Measurements from ENCODE around the gene GIPC3.

DNA sequence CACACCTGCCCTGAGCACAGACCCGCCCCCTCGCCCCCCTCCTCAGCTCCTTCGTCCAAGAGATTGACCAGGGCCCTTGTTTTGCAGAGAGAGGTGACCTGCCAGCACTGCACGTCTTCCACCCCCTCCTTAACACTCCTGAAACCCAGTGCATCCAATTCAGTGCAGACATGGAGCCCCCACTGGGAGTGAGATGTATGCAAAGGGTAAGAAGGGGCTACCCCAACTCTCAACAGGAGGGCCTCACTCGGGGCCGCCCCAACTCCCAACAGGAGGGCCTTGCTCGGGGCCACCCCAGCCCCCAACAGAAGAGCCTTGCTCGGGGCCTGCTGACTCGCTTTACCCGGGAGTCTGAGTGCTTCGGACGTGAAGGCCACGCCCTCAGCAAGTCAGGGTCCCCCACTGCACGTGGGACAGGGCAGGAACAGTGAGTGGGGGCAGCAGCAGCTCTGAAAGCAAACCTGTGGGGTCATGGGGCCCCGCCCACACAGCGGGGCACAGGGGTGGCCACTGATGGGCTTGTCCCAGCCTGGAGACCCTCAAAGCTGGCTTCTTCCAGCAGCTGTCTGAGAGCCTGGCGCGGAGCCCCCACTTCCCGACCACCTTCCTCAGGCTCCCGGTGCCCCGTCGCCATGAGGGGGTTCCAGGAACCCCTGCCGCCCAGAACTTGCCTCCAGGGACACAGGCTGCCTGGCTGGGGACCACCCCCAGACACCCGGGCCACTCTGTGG is 35.7 kb downstream of the GIPC3 start:
- TF ChIP-seq CTCF (IDR thresholded peaks at IDR 0.05) (no peak), POLR2A (IDR thresholded peaks at IDR 0.05; ENCODE audit: low read length) (no peak), PHF8 (IDR thresholded peaks at IDR 0.05; ENCODE audit: borderline replicate concordance, low read depth) (no peak), SMC3 (IDR thresholded peaks at IDR 0.05) (no peak), EP300 (IDR thresholded peaks at IDR 0.05) (no peak), JUN (IDR thresholded peaks at IDR 0.05) (no peak)
- TF ChIP-seq, protein P1, sequence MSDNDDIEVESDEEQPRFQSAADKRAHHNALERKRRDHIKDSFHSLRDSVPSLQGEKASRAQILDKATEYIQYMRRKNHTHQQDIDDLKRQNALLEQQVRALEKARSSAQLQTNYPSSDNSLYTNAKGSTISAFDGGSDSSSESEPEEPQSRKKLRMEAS (IDR thresholded peaks at IDR 0.05) = no peak
